Posterior cingulate gyrus (tissue), 11 donors: ENCODE measurements around the gene C1orf174.

Experiments
- DNase-seq, 10 donors: peaks; one replicate each; pipeline versions ENCODE4 v3.0.0 to v3.0.0-alpha.2; 2020 to 2021; ENCODE audit warnings: mixed read lengths in 3 of 10
- intact Hi-C: fragments of 100-400 bp; cut with DNase I; formaldehyde crosslinking; loops from one replicate; pipeline ENCODE4 v1.15.1; 2023

The C1orf174 gene

DNA sequence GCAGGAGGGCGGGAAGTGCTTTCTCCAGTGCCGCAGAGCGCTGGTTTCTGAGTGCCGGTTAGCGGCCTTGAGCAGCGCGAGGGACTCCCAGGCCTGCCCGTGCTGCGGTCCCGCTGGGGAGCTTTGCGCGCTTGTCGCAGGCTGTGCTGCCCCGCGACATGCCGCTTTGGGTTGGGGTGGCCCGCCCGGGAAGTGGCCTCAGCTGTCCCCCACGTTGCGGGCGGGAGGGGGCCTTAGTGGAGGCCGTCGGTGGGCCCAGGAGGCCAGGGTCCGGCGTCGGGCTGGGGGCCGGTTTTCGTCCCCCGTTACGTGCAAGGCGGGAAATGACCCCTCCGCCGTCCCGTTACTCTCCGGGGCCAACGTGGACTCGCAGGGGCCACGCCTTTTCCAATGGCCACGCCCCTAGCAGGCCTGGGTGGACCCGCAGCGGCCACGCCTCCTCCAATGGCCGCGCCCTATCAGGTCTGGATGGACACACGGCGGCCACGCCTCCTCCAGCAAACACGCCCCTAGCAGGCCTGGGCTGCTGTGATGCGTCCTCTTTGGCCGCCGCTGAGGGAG is 977 bp upstream of the C1orf174 start:
- intact Hi-C loops = loop anchor here (2.0 to 10.0 kb wide), 2 partner anchors 44 to 754 kb away; partner anchors contain the start of genes AJAP1, CEP104 and DFFB
- peak; percentile 92 to 100 (median 96) for DNase-seq

DNA sequence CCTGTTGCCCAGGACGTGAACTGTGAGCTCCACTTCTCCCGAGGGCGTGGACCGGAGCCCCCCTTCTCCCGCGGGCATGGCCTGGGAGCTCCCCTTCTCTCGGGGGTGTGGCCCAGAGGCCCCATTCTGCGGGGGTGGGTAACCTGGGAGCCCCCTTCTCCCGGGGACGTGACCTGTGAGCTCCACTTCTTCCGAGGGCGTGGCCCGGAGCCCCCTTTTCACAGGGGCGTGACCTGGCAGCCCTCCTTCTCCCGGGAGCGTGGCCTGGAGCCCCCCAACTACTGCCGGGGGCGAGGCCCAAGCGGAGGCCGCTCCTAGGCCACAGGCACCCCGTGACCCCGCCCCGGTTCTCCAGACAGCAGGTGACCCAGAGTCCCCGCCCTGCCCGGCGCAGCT is 320 bp downstream of the C1orf174 start:
- DNase-seq = no peak
- intact Hi-C loops = loop anchor here (2.0 to 10.0 kb wide), 2 partner anchors 43 to 755 kb away; partner anchors contain the start of genes AJAP1, CEP104 and DFFB

DNA sequence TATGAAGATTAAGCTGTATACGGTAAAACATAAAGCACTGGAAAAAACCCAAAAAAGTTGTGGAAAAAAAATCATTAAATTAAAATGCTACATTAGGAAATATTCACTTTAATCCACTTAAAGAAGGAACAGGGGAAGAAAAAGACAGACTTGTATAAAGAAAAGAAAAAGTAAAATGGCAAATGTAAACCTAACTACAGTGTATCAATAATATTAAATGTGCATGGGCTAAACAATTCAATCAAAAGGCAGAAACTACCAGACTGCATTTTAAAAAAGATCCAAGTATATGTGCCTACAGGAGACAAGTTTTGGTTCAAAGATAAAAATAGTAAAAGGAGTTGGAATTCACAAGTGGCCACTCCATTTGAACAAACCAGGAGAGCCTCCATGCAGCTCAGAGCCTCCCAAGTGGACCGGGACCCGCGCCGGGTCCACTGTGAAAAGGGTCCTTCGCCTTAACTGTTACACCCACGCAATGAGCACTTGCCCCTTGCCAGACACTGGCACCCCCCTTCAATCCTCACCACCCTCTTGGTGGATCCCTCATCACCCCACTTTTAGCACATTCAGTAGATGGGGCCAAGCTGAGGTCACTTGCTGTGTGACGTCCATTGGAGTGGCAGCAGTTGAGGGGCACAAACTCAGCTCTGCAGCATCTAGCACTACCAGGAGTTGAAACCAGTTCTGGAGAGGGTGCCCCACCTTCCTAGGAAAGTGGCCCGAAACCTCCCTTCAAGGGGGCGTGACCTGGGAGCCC is 898 bp downstream of the C1orf174 start:
- intact Hi-C loops = no loop called here
- peak in 1 of 10 donors; percentile 15 for DNase-seq

DNA sequence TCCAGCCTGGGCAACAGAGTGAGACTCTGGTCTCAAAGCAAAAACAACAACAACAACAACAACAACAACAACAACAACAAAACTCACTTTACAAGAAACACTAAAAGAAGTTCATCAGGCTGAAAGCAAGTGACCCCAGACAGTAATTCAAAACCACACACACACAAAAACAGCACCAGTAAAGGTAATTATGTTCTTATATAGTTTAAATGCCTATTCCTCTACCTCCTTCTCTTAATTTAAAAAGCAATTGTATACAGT is 1.7 kb downstream of the C1orf174 start:
- DNase-seq = no peak
- intact Hi-C loops = no loop called here

DNA sequence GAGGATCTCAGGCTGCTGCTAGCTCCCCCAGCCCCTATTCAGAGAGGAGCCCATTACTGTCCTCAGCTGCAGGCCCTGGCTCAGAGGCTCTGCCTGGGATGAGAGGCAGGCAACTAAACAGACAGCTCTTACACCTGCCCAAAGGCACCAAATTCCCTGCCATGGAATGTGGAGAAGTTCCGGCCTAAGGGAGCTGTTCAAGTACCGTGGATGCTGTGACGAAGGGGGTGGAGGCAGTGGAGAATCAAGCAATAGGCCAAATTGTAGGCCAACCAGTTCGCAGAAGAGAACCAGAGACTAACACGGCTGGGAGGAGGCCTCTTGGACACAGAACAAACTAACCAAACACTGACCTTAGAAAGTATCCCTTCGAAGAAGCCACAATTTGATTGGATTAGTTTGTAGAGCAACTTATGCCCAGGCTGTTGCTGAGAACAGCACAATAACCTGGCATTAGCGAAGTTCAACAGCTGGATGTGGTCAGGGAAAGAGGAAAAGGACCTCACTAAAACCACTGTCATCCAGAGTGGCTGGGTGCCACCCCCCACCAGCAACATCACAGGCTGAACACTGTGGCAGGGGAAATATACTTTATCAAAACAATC is 3.6 kb downstream of the C1orf174 start:
- intact Hi-C loops = no loop called here
- peak in 2 of 10 donors; percentile 35 to 44 for DNase-seq

GRCh38 chr1:3895951-3896325 is 4.1 kb downstream of the C1orf174 start:
- intact Hi-C loops = no loop called here
- DNase-seq = peak in 1 of 10 donors; percentile 43

- intact Hi-C loops = no loop called here
- peak in 2 of 10 donors; percentile 18 to 21 for DNase-seq
Observed at GRCh38 chr1:3895279-3895950, 4.7 kb downstream of the C1orf174 start.

DNA sequence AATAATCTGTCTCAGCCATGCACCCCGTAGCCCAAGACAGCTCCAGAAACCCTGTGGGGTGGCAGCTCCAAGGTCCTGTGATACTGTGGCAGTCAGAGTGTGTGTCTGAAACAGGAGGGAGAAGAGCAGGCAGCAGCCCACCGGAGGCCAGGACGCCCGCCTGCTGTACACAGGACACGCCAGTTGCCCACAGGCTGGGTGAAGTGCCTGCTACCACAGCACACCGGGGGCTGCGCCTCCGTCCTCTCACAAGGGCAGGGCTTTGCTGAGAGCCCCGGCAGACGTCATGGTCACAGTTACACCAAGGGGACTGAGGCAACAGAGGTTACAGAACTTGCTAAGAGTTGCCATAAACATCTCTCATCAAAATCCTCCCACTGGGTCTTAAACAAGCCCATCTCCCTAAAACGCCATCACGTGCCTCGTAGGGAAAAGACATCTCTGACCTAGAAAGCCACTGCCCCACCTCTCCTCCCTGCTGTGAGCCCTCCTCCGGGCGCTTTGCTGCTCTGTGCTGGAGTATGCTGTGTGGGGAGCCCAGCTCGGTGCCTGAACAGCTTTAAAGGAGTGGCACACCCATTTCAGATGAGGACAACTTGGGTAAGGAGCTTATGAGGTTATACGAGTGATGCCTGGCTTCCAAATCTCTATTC is 5.3 kb downstream of the C1orf174 start:
- intact Hi-C loops = no loop called here
- DNase-seq = peak in 1 of 10 donors; percentile 70

- intact Hi-C loops = no loop called here
- no peak for DNase-seq
Observed at GRCh38 chr1:3893190-3893589, 6.9 kb downstream of the C1orf174 start.

DNA sequence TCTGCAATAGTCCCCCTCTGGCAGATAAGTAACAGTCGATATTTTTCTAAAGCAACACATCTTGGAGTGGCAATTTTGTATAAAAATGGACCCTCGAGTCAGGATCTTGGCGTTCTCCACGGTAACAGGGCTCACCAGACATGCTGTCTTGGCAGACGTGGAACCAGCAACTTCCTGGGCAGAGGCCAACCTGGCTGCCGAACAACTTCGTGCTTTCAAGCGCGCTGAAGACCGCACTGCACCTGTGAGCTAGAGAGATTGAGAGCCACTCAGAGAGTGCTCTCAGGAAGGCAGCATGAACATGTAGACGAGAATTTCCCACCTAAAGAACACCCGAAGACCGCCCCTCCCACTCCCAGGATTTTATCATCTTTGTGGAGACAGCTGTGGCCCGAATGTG is 7.3 kb downstream of the C1orf174 start:
- intact Hi-C loops = no loop called here
- peak in 9 of 10 donors; percentile 27 to 93 (median 64) for DNase-seq

DNA sequence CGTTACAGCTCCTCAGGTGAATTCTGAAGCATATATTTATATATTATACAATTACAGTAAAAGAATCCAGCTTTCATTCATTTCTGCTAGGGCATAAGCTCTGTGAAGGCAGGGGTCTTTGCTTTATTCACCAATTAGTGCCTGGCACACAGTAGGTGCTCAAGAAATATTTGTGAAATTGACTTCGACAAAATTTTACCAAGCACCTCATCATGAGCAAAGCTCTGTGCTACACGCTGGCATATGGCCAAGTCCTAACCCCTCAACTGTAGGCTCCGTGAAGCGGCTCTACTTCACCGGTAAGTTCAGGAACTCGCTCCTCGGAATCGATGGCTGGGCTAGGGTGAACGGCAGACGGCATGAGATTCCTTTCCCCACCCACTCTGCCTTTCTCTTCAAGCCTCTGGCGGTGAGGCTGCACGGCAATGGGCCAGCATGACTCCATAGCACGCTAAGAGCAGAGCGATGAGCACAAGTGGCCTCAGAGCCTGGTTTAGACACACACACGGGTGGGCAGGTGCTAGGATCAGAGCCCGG is 8.7 kb downstream of the C1orf174 start:
- peak in 7 of 10 donors; percentile 39 to 90 (median 65) for DNase-seq
- intact Hi-C loops = no loop called here

- intact Hi-C loops = no loop called here
- peak in 1 of 10 donors; percentile 77 for DNase-seq
Observed at GRCh38 chr1:3890389-3891328, 9.4 kb downstream of the C1orf174 start.

- DNase-seq = peak in 1 of 10 donors; percentile 15
- intact Hi-C loops = no loop called here
Observed at GRCh38 chr1:3889936-3890335, 10.1 kb downstream of the C1orf174 start.

GRCh38 chr1:3888301-3888700 is 11.8 kb downstream of the C1orf174 start:
- intact Hi-C loops = no loop called here
- DNase-seq = peak in 1 of 10 donors; percentile 78

- peak in 2 of 10 donors; percentile 35 to 43 for DNase-seq
- intact Hi-C loops = no loop called here
Observed at GRCh38 chr1:3886691-3887090, 13.4 kb downstream of the C1orf174 start.

DNA sequence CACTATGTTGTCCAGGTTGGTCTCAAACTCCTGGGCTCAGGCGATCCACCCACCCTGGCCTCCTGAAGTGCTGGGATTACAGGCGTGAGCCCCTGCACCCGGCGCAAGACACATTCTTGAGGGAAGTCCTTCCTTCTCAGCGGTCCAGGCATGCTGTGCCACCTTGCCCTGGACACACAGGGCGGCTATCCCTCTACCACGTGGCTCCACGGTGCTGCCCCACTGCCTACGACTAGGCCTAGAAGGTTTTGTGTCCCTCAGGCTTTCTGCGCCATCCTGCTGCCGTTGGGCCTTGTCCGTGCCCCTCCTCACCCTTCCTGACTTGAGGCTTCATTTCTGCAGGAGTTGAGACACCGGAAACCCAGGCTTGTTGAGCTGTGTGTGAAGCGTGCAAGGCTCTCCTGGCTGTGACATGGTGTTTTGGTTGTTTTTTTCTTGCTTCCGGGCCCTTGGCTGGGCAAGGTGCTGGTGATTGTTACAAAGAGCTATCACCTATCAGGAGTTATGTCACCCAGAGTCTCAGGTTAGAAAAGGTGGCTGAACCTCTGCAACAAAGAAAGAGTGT is 13.9 kb downstream of the C1orf174 start:
- peak in 2 of 10 donors; percentile 45 to 54 for DNase-seq
- intact Hi-C loops = no loop called here

- DNase-seq = peak in 2 of 10 donors; percentile 37 to 59
- intact Hi-C loops = no loop called here
Observed at GRCh38 chr1:3885611-3886010, 14.5 kb downstream of the C1orf174 start.

DNA sequence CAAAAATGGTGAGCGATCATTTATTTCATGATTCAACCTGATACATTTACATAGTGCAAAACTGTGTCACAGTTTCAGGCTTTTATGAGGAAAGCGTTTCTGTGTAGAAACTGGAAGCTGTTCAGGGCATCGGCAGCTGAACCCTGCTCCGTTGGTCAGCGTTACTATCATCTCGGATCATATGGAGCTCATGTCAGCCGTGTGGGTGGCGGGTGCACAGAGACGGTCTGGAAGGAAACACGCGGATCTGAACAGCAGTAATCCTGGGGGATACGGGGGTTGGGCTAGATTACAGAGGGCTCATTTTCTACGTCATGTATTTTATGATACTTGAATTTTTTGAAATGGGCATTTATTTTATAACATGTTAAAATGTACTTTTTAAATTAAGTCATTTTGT is 15.1 kb downstream of the C1orf174 start:
- intact Hi-C loops = no loop called here
- DNase-seq = peak in 2 of 10 donors; percentile 37 to 62
